ENCODE data around the gene ARAP3.

ARAP3 gene

DNA sequence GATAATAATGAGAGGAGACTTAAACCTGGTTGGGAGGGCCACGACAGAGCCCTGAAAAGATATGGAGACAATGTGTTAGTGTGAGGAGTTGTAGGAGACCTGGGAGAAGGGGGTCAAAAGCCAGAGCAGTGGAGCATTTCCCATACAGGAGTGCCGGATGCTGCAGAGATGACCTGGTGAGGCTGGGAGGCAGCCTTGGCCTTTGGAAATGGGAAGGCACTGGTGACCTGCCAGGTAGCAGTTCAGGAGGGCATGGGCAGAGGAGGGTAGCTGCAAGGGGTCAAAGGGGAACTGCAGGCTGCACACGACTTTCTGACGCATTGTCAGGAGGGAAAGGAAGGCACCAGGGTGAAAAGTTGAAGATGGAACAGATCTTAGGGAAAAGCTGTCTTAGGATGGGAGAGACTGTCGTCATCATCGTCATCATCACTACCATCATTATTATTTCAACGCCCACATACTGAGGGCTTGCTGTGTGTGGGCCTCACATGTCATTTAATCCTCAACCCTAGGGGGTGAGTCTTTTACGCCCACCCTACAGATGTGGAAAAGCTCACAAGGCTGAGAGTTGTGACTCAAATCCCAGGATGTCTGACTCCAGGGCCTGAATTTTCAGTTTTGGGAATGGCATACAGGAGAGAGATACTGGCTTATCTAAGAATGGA lies 13.3 kb downstream of the ARAP3 start:
- TF ChIP-seq CREB1 (IDR thresholded peaks at IDR 0.05; ENCODE audit: low read depth): no peak
- TF ChIP-seq YY1 (IDR thresholded peaks at IDR 0.05; ENCODE audit: low read depth): no peak
- no peak for TF ChIP-seq TEAD4 (IDR thresholded peaks at IDR 0.05)
- no peak for TF ChIP-seq EP300 (IDR thresholded peaks at IDR 0.05; ENCODE audit: borderline replicate concordance)
- TF ChIP-seq, protein P1, sequence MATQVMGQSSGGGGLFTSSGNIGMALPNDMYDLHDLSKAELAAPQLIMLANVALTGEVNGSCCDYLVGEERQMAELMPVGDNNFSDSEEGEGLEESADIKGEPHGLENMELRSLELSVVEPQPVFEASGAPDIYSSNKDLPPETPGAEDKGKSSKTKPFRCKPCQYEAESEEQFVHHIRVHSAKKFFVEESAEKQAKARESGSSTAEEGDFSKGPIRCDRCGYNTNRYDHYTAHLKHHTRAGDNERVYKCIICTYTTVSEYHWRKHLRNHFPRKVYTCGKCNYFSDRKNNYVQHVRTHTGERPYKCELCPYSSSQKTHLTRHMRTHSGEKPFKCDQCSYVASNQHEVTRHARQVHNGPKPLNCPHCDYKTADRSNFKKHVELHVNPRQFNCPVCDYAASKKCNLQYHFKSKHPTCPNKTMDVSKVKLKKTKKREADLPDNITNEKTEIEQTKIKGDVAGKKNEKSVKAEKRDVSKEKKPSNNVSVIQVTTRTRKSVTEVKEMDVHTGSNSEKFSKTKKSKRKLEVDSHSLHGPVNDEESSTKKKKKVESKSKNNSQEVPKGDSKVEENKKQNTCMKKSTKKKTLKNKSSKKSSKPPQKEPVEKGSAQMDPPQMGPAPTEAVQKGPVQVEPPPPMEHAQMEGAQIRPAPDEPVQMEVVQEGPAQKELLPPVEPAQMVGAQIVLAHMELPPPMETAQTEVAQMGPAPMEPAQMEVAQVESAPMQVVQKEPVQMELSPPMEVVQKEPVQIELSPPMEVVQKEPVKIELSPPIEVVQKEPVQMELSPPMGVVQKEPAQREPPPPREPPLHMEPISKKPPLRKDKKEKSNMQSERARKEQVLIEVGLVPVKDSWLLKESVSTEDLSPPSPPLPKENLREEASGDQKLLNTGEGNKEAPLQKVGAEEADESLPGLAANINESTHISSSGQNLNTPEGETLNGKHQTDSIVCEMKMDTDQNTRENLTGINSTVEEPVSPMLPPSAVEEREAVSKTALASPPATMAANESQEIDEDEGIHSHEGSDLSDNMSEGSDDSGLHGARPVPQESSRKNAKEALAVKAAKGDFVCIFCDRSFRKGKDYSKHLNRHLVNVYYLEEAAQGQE (IDR thresholded peaks at IDR 0.05; ENCODE audit: low read depth): no peak
- TF ChIP-seq, protein P2, sequence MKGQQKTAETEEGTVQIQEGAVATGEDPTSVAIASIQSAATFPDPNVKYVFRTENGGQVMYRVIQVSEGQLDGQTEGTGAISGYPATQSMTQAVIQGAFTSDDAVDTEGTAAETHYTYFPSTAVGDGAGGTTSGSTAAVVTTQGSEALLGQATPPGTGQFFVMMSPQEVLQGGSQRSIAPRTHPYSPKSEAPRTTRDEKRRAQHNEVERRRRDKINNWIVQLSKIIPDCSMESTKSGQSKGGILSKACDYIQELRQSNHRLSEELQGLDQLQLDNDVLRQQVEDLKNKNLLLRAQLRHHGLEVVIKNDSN (IDR thresholded peaks at IDR 0.05): no peak
- TF ChIP-seq, protein P3, sequence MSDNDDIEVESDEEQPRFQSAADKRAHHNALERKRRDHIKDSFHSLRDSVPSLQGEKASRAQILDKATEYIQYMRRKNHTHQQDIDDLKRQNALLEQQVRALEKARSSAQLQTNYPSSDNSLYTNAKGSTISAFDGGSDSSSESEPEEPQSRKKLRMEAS (IDR thresholded peaks at IDR 0.05): no peak
- TF ChIP-seq FOXM1 (IDR thresholded peaks at IDR 0.05; ENCODE audit: borderline replicate concordance, low read depth): no peak
- TF ChIP-seq TCF12 (IDR thresholded peaks at IDR 0.05; ENCODE audit: low read depth): no peak
- TF ChIP-seq ZBTB7A (IDR thresholded peaks at IDR 0.05; ENCODE audit: low read depth): no peak
- TF ChIP-seq RAD21 (IDR thresholded peaks at IDR 0.05; ENCODE audit: low read depth): no peak
- no peak for TF ChIP-seq NFIC (IDR thresholded peaks at IDR 0.05)
- no peak for TF ChIP-seq CEBPB (IDR thresholded peaks at IDR 0.05)
- no peak for TF ChIP-seq EGR1 (IDR thresholded peaks at IDR 0.05)

DNA sequence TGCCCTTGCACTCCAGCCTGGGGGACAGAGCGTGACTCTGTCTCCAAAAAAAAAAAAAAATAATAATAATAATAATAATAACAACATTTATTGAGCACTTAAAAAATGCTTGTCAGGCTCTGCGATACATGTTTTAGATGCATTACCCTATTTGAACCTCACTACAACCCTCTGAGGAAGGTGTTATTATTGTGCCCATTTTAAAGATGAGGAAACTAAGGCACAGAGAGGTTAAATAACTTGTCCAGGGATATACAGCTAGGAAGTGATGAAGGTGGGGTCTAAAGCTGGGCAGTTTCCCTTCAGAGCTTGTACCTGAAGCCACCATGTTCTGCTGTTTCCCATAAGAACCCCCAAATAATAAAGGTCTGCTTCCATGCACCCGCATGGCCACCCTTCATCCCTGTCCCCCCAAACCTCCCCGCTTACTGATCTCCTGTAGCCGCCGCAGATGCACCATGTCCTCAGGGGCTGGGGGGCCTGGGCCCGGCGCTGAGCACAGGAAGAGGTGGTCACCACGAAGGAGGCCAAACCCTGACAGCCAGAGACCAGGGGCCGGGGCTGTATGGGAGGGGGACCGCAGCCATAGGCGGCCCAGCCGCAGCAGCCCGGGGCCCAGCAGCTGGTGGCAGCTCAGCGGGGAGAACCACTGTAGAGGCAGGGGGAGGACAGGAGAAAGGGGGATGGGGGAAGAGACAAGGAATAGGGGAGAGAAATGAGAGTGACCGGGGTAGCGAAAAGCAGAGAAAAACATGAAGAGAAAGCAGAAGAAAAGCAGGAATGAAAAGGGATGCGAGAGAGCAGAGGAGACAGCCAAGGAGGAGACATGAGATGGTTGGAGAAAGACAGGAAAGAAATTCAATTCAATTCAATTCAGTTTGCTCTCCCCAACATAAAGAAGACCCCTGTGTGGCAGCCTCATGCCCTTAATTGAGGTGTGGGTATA lies 15.8 kb downstream of the ARAP3 start:
- TF ChIP-seq, protein P1 (IDR thresholded peaks at IDR 0.05; ENCODE audit: low read depth): no peak
- TF ChIP-seq ZBTB7A (IDR thresholded peaks at IDR 0.05; ENCODE audit: low read depth) (no peak), TEAD4 (IDR thresholded peaks at IDR 0.05) (no peak), TCF12 (IDR thresholded peaks at IDR 0.05; ENCODE audit: low read depth) (no peak), EGR1 (IDR thresholded peaks at IDR 0.05) (no peak), FOXM1 (IDR thresholded peaks at IDR 0.05; ENCODE audit: borderline replicate concordance, low read depth) (no peak), EP300 (IDR thresholded peaks at IDR 0.05; ENCODE audit: borderline replicate concordance) (no peak), YY1 (IDR thresholded peaks at IDR 0.05; ENCODE audit: low read depth) (no peak), CREB1 (IDR thresholded peaks at IDR 0.05; ENCODE audit: low read depth) (no peak), CEBPB (IDR thresholded peaks at IDR 0.05) (no peak), RAD21 (IDR thresholded peaks at IDR 0.05; ENCODE audit: low read depth) (no peak)
- TF ChIP-seq, protein P3 (IDR thresholded peaks at IDR 0.05): no peak
- TF ChIP-seq, protein P2 (IDR thresholded peaks at IDR 0.05): no peak

DNA sequence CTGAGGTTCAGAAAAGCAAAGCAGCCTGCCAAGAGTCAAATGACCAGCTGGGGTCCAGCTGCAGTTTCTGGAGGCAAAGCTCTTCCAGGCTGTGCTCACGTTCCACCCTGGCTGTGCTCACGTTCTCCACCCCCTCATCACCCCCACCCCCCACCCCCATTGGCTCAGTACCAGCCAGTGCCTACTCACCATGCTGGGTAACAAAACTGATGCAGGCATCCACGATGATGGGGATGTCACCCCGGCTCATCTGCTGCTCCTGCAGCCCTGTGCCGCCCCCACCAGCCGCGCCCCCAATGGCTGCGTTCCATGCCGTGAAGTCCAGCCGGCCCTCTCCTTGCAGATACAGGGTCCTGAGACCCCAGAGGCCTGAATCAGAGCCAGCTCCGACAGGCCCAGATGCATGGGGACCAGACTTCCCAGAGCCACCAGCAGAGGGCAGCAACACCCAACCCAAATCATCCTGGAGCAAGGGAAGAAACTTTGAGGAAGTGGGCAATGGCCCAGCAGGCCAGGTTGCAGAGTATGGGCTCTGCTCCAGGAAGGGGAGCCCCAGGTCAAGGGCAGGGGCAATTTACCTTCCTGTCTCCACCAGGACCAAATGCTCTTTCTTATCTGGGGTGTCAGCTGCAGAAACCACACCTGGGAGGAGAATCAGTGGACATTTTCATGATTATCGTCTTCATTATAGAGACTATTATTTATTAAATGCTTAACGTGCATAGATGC lies 17.1 kb downstream of the ARAP3 start:
- TF ChIP-seq YY1 (IDR thresholded peaks at IDR 0.05; ENCODE audit: low read depth) (no peak), RAD21 (IDR thresholded peaks at IDR 0.05; ENCODE audit: low read depth) (peak; percentile 88), NFIC (IDR thresholded peaks at IDR 0.05) (peak; percentile 26; the same call in 1 of the 2 replicates), TCF12 (IDR thresholded peaks at IDR 0.05; ENCODE audit: low read depth) (no peak), CEBPB (IDR thresholded peaks at IDR 0.05) (no peak), TAF1 (IDR thresholded peaks at IDR 0.05; ENCODE audit: low read depth) (no peak)
- TF ChIP-seq, protein P2 (IDR thresholded peaks at IDR 0.05): no peak
- TF ChIP-seq, protein P1 (IDR thresholded peaks at IDR 0.05; ENCODE audit: low read depth): no peak
